ENCODE data around the gene CLDN34. TPM values are rescaled to one million over a fixed set of nuclear protein-coding genes. Genes with fewer than 3 reads are reported as not detected.

CLDN34 gene
- total RNA-seq, 2 donors from 2014 or later = not detected

DNA sequence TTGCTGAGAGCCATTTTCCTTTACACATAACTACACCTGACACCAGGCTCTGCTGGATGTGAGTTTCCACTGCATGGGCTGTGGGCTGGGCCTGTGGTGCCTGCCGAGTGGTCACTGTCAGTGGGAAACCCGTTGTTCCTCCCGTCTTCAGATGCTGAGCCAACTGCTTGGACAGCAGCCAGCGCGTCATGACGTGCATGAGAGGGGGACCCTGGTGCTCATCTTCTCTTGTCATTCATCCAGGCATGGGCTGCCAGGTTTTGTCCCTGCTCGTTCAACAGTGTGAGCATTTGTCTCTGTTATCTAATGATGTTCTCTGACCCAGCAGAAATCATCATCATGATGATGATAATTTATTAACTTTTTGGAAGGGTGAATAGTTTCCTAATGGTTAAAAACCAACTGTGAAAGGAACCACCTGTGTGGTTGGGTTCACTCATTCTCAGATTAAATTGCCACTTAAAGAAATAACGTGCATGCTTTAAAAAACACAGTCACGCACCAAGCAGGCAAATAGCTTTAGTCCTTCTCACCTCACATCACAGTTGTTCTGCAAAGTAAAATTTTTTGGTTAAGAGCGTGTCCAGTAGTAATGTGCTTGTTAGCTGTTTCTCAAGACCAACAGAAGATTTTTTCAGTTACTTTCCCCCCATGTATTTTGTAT lies 19.9 kb upstream of the CLDN34 start:
- no peak for DNase-seq
- Mint-ChIP-seq H3K27me3 (peaks cover 13% of the 10 kb centered on the region), H3K36me3 (ENCODE audit: low read depth) (no peaks in the 10 kb centered on the region), H3K4me1 (peaks cover 3% of the 10 kb centered on the region), H3K4me3 (no peak overlapping the region), H3K27ac (no peak overlapping the region)
- H3K9me3 ChIP-seq (ENCODE audit: control insufficient read depth, low read length, poor library complexity, severe bottlenecking) = no peaks in the 10 kb centered on the region
- no peak for ATAC-seq

DNA sequence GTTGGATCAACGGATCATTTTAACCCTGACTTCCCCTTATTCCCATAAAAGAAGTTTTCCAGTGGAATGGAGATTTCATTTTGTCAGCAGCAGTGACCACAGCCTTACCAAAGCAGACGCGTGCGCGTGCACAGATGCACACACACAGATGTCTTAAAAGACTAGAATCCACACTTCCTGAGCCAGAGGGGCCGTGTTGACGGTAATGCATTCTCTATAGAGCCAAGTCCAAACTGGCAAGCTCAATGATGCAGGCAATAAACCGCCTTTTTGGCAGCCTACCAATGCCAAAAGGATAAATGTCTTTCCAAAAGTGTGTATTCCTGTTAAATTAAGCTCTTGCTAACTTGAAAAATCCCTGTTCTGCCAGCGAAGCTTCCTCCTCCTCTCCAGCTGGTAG lies 18.8 kb upstream of the CLDN34 start:
- no peak overlapping the region for H3K4me3 Mint-ChIP-seq
- peaks cover 13% of the 10 kb centered on the region for H3K27me3 Mint-ChIP-seq
- H3K36me3 Mint-ChIP-seq (ENCODE audit: low read depth) = no peaks in the 10 kb centered on the region
- peaks cover under 1% of the 10 kb centered on the region for H3K4me1 Mint-ChIP-seq
- ATAC-seq (no peak), DNase-seq (no peak)
- no peaks in the 10 kb centered on the region for H3K9me3 ChIP-seq (ENCODE audit: control insufficient read depth, low read length, poor library complexity, severe bottlenecking)
- no peak overlapping the region for H3K27ac Mint-ChIP-seq

- H3K4me1 Mint-ChIP-seq = no peaks in the 10 kb centered on the region
- no peaks in the 10 kb centered on the region for H3K9me3 ChIP-seq (ENCODE audit: control insufficient read depth, low read length, poor library complexity, severe bottlenecking)
- H3K27ac Mint-ChIP-seq = no peak overlapping the region
- peaks cover 13% of the 10 kb centered on the region for H3K27me3 Mint-ChIP-seq
- ATAC-seq (no peak), DNase-seq (no peak)
- H3K4me3 Mint-ChIP-seq = no peak overlapping the region
- H3K36me3 Mint-ChIP-seq (ENCODE audit: low read depth) = no peaks in the 10 kb centered on the region
Observed at GRCh38 chrX:9952300-9952699, 14.9 kb upstream of the CLDN34 start.

DNA sequence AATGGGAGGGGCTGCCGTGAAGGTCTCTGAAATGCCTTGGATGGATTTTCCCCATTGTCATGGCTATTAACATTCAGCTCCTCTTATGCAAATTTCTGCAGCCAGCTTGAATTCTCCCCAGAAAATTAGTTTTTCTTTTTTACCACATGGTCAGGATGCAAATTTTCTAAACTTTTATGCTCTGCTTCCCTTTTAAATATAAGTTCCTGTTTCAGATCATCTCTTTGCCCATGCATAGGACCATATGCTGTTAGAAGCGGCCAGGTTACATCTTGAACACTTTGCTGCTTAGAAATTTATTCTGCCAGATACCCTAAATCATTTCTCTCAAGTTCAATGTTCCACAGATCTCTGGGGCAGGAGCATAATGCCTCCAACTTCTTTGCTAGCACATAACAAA lies 13.8 kb upstream of the CLDN34 start:
- ATAC-seq (no peak), DNase-seq (no peak)
- no peaks in the 10 kb centered on the region for H3K36me3 Mint-ChIP-seq (ENCODE audit: low read depth)
- H3K27ac Mint-ChIP-seq = no peak overlapping the region
- no peak overlapping the region for H3K4me3 Mint-ChIP-seq
- H3K27me3 Mint-ChIP-seq = peaks cover 6% of the 10 kb centered on the region
- no peaks in the 10 kb centered on the region for H3K4me1 Mint-ChIP-seq
- H3K9me3 ChIP-seq (ENCODE audit: control insufficient read depth, low read length, poor library complexity, severe bottlenecking) = no peaks in the 10 kb centered on the region

DNA sequence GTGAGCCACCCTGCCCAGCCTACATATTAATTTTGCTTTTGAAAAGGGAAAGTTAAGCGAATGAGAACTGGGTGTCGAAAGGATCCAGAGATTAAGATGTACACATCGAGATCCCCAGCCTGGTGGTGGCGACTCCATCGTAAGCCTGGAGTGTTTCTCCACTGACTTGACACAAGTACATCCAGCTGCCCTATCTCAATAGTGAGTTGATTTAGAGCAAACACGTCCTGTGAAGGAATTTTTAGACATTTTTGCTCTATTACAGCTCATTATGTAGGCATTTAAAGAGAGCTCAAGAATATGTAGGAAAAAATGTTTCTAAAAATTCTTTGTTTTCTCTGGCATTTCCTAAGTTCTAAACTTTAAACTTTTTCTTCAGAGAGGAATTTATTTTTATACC lies 11.7 kb upstream of the CLDN34 start:
- H3K27ac Mint-ChIP-seq = no peak overlapping the region
- ATAC-seq (no peak), DNase-seq (no peak)
- peaks cover 2% of the 10 kb centered on the region for H3K36me3 Mint-ChIP-seq (ENCODE audit: low read depth)
- H3K9me3 ChIP-seq (ENCODE audit: control insufficient read depth, low read length, poor library complexity, severe bottlenecking) = no peaks in the 10 kb centered on the region
- peaks cover 6% of the 10 kb centered on the region for H3K27me3 Mint-ChIP-seq
- no peaks in the 10 kb centered on the region for H3K4me1 Mint-ChIP-seq
- H3K4me3 Mint-ChIP-seq = no peak overlapping the region

GRCh38 chrX:9957743-9958142 lies 9.4 kb upstream of the CLDN34 start:
- no peak for ATAC-seq
- no peak overlapping the region for H3K27ac Mint-ChIP-seq
- H3K4me1 Mint-ChIP-seq = no peaks in the 10 kb centered on the region
- no peak overlapping the region for H3K4me3 Mint-ChIP-seq
- H3K27me3 Mint-ChIP-seq = peaks cover 6% of the 10 kb centered on the region
- no peak for DNase-seq
- H3K36me3 Mint-ChIP-seq (ENCODE audit: low read depth) = peaks cover 2% of the 10 kb centered on the region
- H3K9me3 ChIP-seq (ENCODE audit: control insufficient read depth, low read length, poor library complexity, severe bottlenecking) = no peaks in the 10 kb centered on the region

DNA sequence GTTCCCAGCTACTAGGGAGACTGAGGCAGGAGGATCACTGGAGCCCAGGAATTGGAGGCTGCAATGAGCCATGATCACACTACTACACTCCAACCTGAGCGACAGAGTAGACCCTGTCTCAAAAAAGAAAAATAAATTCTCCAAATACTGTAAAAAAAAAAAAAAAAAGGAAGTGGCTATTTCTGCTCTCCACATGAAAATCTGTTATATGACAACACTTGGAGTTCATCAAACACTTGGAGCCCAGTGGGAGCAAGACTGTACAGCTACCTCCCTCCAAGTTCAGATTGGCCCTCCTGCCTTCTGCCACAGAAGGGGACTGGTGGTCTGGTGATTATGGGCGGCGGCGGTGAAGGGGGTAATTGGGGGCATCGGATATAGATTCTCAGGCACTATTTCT lies 9.0 kb upstream of the CLDN34 start:
- H3K27me3 Mint-ChIP-seq = peaks cover 6% of the 10 kb centered on the region
- no peak for ATAC-seq
- no peak for DNase-seq
- no peak overlapping the region for H3K27ac Mint-ChIP-seq
- H3K4me3 Mint-ChIP-seq = no peak overlapping the region
- no peaks in the 10 kb centered on the region for H3K9me3 ChIP-seq (ENCODE audit: control insufficient read depth, low read length, poor library complexity, severe bottlenecking)
- peaks cover 2% of the 10 kb centered on the region for H3K36me3 Mint-ChIP-seq (ENCODE audit: low read depth)
- no peaks in the 10 kb centered on the region for H3K4me1 Mint-ChIP-seq

DNA sequence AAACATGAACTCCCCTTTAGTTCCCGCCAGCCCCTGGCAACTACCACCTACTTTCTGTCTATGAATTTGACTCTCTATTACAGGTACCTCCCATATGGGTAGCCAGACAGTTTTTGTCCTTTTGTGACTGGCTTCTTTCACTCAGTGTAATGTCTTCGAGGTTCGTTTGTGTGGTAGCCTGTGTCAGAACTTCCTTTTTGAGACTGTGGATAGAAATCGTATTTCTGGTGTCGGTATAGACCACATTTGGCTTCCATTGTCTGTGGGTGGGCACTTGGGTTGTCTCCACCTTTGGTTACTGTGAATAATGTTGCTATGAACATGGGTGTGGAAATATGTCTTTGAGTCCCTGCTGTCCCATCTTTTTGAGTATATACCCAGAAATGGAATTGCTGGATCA lies 5.4 kb upstream of the CLDN34 start:
- H3K4me1 Mint-ChIP-seq = no peaks in the 10 kb centered on the region
- no peak for ATAC-seq
- H3K27ac Mint-ChIP-seq = no peak overlapping the region
- H3K27me3 Mint-ChIP-seq = peaks cover 6% of the 10 kb centered on the region
- DNase-seq = no peak
- no peaks in the 10 kb centered on the region for H3K9me3 ChIP-seq (ENCODE audit: control insufficient read depth, low read length, poor library complexity, severe bottlenecking)
- peaks cover 2% of the 10 kb centered on the region for H3K36me3 Mint-ChIP-seq (ENCODE audit: low read depth)
- no peak overlapping the region for H3K4me3 Mint-ChIP-seq

GRCh38 chrX:9977635-9978034 lies 10.5 kb downstream of the CLDN34 start:
- Mint-ChIP-seq H3K27ac (no peak overlapping the region), H3K36me3 (ENCODE audit: low read depth) (no peaks in the 10 kb centered on the region), H3K27me3 (no peaks in the 10 kb centered on the region), H3K4me1 (no peaks in the 10 kb centered on the region), H3K4me3 (no peak overlapping the region)
- ATAC-seq = no peak
- no peak for DNase-seq
- no peaks in the 10 kb centered on the region for H3K9me3 ChIP-seq (ENCODE audit: control insufficient read depth, low read length, poor library complexity, severe bottlenecking)

DNA sequence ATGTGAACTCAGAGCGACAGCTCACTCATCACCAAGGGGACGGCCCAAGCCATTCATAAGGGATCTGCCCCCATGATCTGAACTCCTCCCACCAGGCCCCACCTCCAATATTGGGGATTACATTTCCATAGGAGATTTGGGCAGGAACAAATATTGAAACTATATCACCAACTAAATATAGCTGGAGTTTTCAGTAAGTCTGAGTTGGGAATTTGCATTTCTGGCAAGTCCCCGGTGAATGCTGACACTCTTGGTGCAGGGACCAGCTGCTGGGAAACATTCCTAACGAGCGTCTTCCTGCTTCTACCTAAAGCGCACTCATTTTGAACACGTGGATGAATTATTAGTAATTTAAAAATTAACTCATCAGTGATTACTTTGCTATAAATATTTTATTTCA lies 13.2 kb downstream of the CLDN34 start:
- no peak for ATAC-seq
- Mint-ChIP-seq H3K4me1 (no peaks in the 10 kb centered on the region), H3K36me3 (ENCODE audit: low read depth) (peaks cover 2% of the 10 kb centered on the region), H3K27ac (no peak overlapping the region), H3K27me3 (no peaks in the 10 kb centered on the region), H3K4me3 (no peak overlapping the region)
- no peaks in the 10 kb centered on the region for H3K9me3 ChIP-seq (ENCODE audit: control insufficient read depth, low read length, poor library complexity, severe bottlenecking)
- no peak for DNase-seq

- H3K4me1 Mint-ChIP-seq = no peaks in the 10 kb centered on the region
- DNase-seq = no peak
- H3K27ac Mint-ChIP-seq = no peak overlapping the region
- H3K36me3 Mint-ChIP-seq (ENCODE audit: low read depth) = peaks cover 2% of the 10 kb centered on the region
- H3K4me3 Mint-ChIP-seq = no peak overlapping the region
- no peak for ATAC-seq
- no peaks in the 10 kb centered on the region for H3K27me3 Mint-ChIP-seq
- no peaks in the 10 kb centered on the region for H3K9me3 ChIP-seq (ENCODE audit: control insufficient read depth, low read length, poor library complexity, severe bottlenecking)
Observed at GRCh38 chrX:9980927-9981326, 13.8 kb downstream of the CLDN34 start.

GRCh38 chrX:9983441-9983840 lies 16.3 kb downstream of the CLDN34 start:
- ATAC-seq = no peak
- no peak overlapping the region for H3K27ac Mint-ChIP-seq
- H3K36me3 Mint-ChIP-seq (ENCODE audit: low read depth) = peaks cover 2% of the 10 kb centered on the region
- no peaks in the 10 kb centered on the region for H3K4me1 Mint-ChIP-seq
- no peaks in the 10 kb centered on the region for H3K27me3 Mint-ChIP-seq
- DNase-seq = no peak
- no peaks in the 10 kb centered on the region for H3K9me3 ChIP-seq (ENCODE audit: control insufficient read depth, low read length, poor library complexity, severe bottlenecking)
- H3K4me3 Mint-ChIP-seq = no peak overlapping the region

GRCh38 chrX:9983846-9984245 lies 16.7 kb downstream of the CLDN34 start:
- Mint-ChIP-seq H3K36me3 (ENCODE audit: low read depth) (peaks cover 2% of the 10 kb centered on the region), H3K4me1 (no peaks in the 10 kb centered on the region), H3K27ac (no peak overlapping the region), H3K27me3 (no peaks in the 10 kb centered on the region), H3K4me3 (no peak overlapping the region)
- H3K9me3 ChIP-seq (ENCODE audit: control insufficient read depth, low read length, poor library complexity, severe bottlenecking) = no peaks in the 10 kb centered on the region
- DNase-seq = no peak
- ATAC-seq = no peak

DNA sequence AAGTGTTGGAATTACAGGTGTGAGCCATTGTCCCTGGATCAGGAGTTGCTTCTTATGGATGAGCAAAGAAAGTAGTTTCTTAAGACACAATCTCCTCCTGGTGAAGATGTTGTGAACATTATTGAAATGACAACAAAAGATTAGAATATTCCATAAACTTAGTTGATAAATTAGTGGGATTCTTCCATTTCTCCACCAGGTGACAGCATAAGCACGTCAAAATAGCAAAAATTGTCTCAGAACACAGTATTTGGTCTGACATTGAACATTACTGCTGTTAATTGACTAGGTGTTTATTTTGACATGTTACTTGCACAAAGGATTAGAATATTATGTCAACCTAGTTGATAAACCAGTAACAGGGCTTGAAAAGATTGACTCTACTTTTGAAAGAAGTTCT lies 21.6 kb downstream of the CLDN34 start:
- no peak for DNase-seq
- no peak overlapping the region for H3K4me3 Mint-ChIP-seq

More for the DNA sequence above, 21.6 kb downstream of the CLDN34 start:
- Mint-ChIP-seq H3K4me1 (no peaks in the 10 kb centered on the region), H3K27ac (no peak overlapping the region), H3K36me3 (ENCODE audit: low read depth) (peaks cover 2% of the 10 kb centered on the region), H3K27me3 (no peaks in the 10 kb centered on the region)
- ATAC-seq = no peak
- no peaks in the 10 kb centered on the region for H3K9me3 ChIP-seq (ENCODE audit: control insufficient read depth, low read length, poor library complexity, severe bottlenecking)
